ENCODE measurements around the gene ZNF180. TPM values are rescaled to one million over a fixed set of nuclear protein-coding genes. Genes with fewer than 3 reads are reported as not detected.
"Not testable (repeated sequence)": the region's sequence is repeated elsewhere in the genome, so short reads cannot be mapped to it uniquely, and the experiment has no call there.

The ZNF180 gene
- total RNA-seq = 10 to 100 TPM in 1 of 2 experiments, 1 to 10 TPM in 1; 9.7 to 11.0 TPM

DNA sequence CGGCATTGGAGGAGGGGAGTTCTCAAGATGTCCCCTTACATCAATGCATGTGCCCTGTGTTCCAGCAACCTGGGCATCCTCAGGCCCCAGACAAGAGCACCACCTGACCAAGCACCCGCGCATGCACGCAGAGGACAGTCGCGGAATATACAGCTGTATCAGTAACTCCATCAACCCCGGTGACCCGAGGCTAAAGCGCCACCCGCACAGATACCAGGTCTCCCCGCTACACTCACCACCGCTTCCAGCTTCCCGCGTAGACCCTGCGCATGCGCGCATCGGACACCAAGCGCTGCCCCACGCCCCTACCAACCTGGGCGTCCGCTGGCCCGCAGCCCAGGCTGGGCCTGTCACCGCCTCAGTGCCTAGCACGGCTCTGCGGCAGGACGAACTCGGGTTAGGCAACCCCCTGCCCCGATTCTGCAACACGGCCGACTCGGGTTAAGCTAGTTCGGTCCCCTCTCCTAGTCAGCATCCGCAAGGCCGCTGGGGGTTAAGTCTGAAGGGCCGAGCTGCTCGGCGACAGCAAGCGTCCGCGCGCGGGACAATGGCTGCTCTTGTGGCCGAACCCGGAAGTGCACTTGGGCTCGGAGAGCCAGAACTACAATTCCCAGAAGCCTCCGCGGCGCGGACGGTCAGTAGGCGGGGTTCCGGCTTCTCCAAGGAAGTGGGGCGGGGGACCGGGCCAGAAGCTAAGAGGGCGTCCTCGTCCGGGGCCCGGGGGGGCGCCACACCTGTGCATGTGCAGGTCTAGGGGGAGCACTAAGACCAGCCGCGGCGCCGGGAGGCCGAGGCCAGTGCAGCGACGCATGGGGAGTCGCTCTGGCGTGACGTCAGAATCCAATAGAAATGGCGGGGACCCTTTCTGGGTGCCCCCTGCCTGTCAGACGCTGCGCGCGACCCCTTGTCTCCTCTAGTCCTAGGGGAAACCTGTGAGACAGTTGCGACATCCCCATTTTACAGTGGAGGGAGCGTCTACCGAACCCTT, at the start of gene ZNF180:
Gene ZNF180, minus strand, starts transcription at position 561 of the 988 bp plus-strand sequence. CDS start 3,188 bp downstream, outside the sequence.
- peaks cover 55% of the 10 kb centered on the region for H3K36me3 Mint-ChIP-seq (ENCODE audit: low read depth)
- POLR2A ChIA-PET = interaction anchor here (1.1 to 2.4 kb wide), 10 partner anchors 9 to 587 kb away, joined by 3 to 14 read pairs (median 6); partner anchors contain the start of genes ZNF226 and ZNF235

DNA sequence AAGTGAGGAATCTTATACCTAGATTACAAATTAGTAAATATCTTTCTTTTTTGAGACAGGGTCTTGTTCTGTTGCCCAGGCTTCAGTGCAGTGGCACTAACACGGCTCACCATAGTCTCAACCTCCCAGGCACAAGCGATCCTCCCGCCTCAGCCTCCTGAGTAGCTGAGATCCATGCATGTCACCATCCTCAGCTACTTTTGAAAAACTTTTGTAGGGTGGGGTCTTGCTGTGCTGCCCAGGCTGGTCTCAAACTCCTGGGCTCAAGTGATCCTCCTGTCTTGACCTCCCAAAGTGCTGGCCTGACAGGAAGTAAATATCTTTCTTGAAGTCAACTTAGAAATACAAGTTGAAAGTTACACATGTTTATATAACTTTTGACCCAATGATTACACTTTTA, 49.2 kb upstream of the ZNF180 start:
- ChIA-PET CTCF (no interaction called here), POLR2A (no interaction called here)
- no peak overlapping the region for H3K27ac Mint-ChIP-seq
- DNase-seq = no peak
- H3K27me3 Mint-ChIP-seq = no peaks in the 10 kb centered on the region
- H3K36me3 Mint-ChIP-seq (ENCODE audit: low read depth) = no peaks in the 10 kb centered on the region
- peaks cover 29% of the 10 kb centered on the region for H3K9me3 Mint-ChIP-seq
- no peak overlapping the region for H3K4me3 Mint-ChIP-seq
- H3K4me1 Mint-ChIP-seq = no peaks in the 10 kb centered on the region

More for the DNA sequence above, at the start of gene ZNF180:
- peak; percentile 94 for DNase-seq
- Mint-ChIP-seq H3K4me3 (peak within 1 kb of the TSS; percentile 97), H3K27me3 (no peaks in the 10 kb centered on the region), H3K4me1 (peaks cover 35% of the 10 kb centered on the region), H3K9me3 (peaks cover 52% of the 10 kb centered on the region), H3K27ac (peak within 1 kb of the TSS; percentile 86)
- CTCF ChIA-PET = interaction anchor here (0.8 to 1.4 kb wide), 4 partner anchors 10 to 832 kb away, joined by 3 to 5 read pairs (median 4); no protein-coding TSS in a partner anchor

DNA sequence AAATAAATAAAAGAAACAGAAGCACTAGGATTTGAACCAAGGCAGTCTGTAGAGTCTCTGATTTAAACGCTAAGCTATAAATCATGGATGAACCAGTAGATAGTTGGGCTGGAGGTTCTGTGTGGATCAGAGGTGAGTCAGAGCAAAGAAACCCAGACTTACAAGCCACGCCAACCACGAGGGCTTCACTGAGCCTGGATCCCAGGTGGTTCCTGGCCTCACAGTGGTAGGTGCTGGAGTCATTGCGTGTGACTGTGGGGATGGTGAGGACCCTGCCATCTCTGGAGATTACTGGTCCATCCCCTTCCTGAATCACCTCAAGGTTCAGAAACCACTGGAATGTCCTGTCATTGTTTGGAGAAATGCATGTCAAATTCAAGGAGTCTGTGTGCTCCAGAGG, 48.4 kb upstream of the ZNF180 start:
- Mint-ChIP-seq H3K4me3 (no peak overlapping the region), H3K36me3 (ENCODE audit: low read depth) (no peaks in the 10 kb centered on the region), H3K9me3 (peaks cover 24% of the 10 kb centered on the region), H3K27ac (no peak overlapping the region), H3K4me1 (no peaks in the 10 kb centered on the region), H3K27me3 (no peaks in the 10 kb centered on the region)
- no peak for DNase-seq
- ChIA-PET POLR2A (no interaction called here), CTCF (no interaction called here)

DNA sequence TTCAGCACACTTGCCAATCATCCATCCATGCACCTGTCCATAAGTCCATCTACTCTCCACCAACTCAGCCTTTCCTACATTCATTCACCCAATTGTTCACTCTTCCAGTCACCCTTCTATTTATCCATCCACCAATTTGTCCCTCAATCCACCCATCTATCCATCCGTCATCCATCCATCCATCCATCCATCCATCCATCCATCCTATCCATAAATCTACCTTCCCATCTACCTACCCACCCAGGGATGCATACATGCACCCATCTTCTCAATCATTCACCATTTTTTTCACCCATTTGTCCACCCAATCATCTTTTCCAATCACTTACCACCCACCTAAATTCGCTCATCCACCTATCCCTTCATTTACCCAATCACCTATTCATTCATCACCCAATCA, 43.7 kb upstream of the ZNF180 start:
- Mint-ChIP-seq H3K27ac (no peak overlapping the region), H3K36me3 (ENCODE audit: low read depth) (no peaks in the 10 kb centered on the region), H3K4me3 (no peak overlapping the region), H3K27me3 (no peaks in the 10 kb centered on the region), H3K9me3 (peaks cover 21% of the 10 kb centered on the region), H3K4me1 (no peaks in the 10 kb centered on the region)
- POLR2A ChIA-PET = no interaction called here
- CTCF ChIA-PET = no interaction called here
- DNase-seq = no peak

DNA sequence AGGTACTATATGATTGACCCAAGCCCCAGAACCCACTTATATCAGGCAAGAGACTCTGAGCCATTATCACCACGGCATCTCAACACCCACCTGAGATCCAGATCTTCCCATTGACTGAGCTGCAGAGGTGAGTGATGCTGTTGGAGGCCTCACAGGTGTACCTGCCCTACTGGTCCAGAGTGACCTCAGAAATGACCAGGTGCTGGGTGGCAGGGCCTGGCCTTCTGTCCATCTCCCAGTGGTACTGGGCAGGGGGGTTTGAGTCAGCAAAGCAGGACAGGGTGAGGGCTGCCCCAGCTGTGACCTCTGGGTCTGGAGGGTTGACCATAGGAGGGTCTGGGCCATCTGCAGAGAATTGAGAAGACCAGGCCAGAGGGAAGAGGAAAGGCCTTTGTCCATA, 42.3 kb upstream of the ZNF180 start:
- POLR2A ChIA-PET = no interaction called here
- Mint-ChIP-seq H3K27ac (no peak overlapping the region), H3K4me1 (no peaks in the 10 kb centered on the region), H3K4me3 (no peak overlapping the region), H3K27me3 (no peaks in the 10 kb centered on the region), H3K9me3 (peaks cover 23% of the 10 kb centered on the region), H3K36me3 (ENCODE audit: low read depth) (no peaks in the 10 kb centered on the region)
- CTCF ChIA-PET = no interaction called here
- DNase-seq = no peak

DNA sequence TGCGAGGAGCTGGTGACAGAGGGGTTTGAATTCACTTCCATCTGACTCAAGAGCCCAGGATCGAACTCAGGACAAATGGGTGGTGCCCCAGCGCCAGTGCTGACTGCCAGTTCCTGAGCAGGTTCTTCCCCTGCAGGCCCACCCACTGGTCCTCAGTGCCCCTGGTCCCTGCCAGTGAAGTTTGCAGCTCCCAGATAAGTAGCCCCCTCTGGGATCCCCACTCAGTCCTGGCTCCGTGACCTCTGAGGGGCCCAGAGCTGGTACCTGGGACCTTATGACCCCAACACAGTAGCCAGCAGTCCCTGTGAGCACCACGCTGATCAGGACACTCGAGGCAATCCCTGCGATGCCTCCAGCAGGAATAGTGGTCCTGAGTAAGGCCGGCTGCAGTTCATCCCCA, 40.4 kb upstream of the ZNF180 start:
- no peaks in the 10 kb centered on the region for H3K27me3 Mint-ChIP-seq
- H3K4me3 Mint-ChIP-seq = no peak overlapping the region
- peaks cover 25% of the 10 kb centered on the region for H3K9me3 Mint-ChIP-seq
- DNase-seq = no peak
- H3K4me1 Mint-ChIP-seq = no peaks in the 10 kb centered on the region
- H3K36me3 Mint-ChIP-seq (ENCODE audit: low read depth) = no peaks in the 10 kb centered on the region
- ChIA-PET CTCF (no interaction called here), POLR2A (no interaction called here)
- no peak overlapping the region for H3K27ac Mint-ChIP-seq

DNA sequence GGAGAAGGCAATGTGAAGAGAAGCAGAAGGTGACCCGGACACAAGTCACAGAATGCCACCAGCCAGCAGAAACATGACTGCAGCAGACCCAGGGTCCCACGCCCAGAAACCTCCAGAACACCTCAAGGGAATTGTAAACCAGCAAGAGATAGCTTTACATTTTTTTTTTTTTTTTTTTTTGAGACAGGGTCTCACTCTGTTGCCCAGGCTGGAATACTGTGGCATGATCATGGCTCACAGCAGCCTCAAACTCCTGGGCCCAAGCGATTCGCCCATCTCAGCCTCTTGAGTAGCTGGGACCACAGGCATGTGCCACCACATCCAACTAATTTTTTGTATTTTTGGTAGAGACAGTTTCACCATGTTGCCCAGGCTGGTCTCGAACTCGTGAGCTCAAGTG, 39.7 kb upstream of the ZNF180 start:
- POLR2A ChIA-PET = no interaction called here
- no peak overlapping the region for H3K27ac Mint-ChIP-seq
- CTCF ChIA-PET = no interaction called here
- no peak for DNase-seq
- H3K36me3 Mint-ChIP-seq (ENCODE audit: low read depth) = no peaks in the 10 kb centered on the region
- no peaks in the 10 kb centered on the region for H3K27me3 Mint-ChIP-seq
- H3K4me3 Mint-ChIP-seq = no peak overlapping the region
- H3K4me1 Mint-ChIP-seq = no peaks in the 10 kb centered on the region
- peaks cover 28% of the 10 kb centered on the region for H3K9me3 Mint-ChIP-seq

DNA sequence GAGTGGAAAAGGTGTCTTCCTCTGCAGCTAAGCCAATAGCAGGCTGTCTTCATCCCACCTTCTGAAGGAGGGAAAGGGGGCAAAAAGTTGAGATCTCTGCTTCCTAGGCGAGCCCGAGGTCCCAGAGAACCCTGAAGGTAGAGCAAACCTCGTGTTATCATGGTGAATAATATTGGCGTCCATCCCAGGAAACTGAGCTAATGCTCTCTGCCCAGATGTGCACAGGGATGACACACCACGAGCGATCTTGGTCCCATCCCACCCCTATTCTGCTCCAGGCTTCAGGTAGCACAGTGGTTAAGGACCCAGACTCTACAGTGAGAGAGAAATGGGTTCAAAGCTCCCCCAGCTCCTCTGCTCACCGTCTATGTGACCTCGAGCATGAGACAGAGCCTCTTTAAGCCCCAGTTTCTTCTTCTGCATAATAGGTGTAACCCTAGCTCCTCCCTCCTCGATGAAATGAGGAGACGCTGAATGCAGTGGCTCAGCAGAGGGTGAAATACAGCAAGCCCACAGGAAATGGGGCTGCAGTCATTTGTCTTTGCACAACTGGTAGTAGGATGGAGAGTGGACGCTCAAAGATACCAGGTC, 39.0 kb upstream of the ZNF180 start:
- DNase-seq = no peak
- POLR2A ChIA-PET = no interaction called here
- CTCF ChIA-PET = no interaction called here
- Mint-ChIP-seq H3K36me3 (ENCODE audit: low read depth) (no peaks in the 10 kb centered on the region), H3K27ac (no peak overlapping the region), H3K27me3 (no peaks in the 10 kb centered on the region), H3K4me1 (no peaks in the 10 kb centered on the region), H3K9me3 (peaks cover 28% of the 10 kb centered on the region), H3K4me3 (no peak overlapping the region)

DNA sequence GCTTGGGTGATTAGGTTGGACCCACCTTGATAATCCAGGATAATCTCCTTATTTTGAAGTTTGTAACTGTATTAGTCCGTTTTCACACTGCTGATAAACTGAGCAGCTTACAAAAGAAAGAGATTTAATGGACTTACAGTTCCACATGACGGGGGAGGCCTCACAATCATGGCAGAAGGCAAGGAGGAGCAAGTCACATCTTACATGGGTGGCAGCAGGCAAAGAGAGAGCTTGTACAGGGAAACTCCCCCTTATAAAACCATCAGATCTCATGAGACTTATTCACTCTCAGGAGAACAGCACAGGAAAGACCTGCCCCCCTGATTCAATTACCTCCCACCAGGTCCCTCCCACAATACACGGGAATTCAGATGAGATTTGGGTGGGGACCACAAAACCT, 35.0 kb upstream of the ZNF180 start:
- peaks cover 29% of the 10 kb centered on the region for H3K9me3 Mint-ChIP-seq
- CTCF ChIA-PET; H3K27ac Mint-ChIP-seq; H3K36me3 Mint-ChIP-seq (ENCODE audit: low read depth); POLR2A ChIA-PET; H3K4me3 Mint-ChIP-seq; H3K27me3 Mint-ChIP-seq; H3K4me1 Mint-ChIP-seq; DNase-seq: not testable (repeated sequence)

DNA sequence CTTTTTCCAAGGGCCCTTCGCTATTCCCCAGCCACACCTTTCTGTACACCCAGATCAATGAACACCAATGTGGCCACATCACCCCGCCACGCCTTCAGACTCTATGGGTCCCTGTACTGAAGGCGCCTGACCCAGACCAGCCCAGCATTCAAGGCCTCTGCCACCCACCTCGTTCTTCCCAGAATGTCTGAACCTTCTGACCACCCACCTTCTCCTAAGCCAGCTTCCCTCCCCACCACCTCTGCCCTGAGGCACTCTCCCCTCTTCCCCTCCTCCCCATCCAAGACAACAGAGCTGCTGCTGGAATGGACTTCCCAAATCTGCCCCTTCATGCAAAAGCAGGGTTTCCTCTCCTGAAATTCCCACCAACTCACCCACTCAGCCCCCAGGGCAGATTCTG, 32.5 kb upstream of the ZNF180 start:
- Mint-ChIP-seq H3K27ac (no peak overlapping the region), H3K36me3 (ENCODE audit: low read depth) (peaks cover 3% of the 10 kb centered on the region), H3K9me3 (peaks cover 29% of the 10 kb centered on the region), H3K4me1 (no peaks in the 10 kb centered on the region), H3K4me3 (no peak overlapping the region), H3K27me3 (no peaks in the 10 kb centered on the region)
- CTCF ChIA-PET = no interaction called here
- no peak for DNase-seq
- POLR2A ChIA-PET = no interaction called here

DNA sequence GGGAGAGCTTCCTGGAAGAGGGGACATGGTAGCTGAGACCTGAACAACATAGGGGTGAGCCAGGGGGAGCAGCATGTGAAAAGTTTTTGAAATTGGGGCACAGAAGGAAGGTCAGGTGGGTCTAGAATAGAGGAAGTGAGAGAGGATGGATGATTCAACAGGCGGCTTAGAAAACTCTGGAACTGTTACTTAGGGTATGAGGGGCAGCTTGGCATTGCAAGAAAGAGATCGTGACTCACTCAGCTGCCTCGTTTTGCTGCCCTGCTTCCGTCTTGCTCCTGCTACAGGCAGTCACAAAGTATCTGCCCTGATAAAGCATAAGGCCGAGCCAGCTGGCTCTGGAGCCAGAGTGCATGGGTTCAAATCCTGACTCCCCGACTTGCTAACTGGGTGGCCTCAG, 30.5 kb upstream of the ZNF180 start:
- Mint-ChIP-seq H3K4me3 (no peak overlapping the region), H3K36me3 (ENCODE audit: low read depth) (peaks cover 3% of the 10 kb centered on the region), H3K27me3 (no peaks in the 10 kb centered on the region), H3K27ac (no peak overlapping the region), H3K9me3 (peaks cover 28% of the 10 kb centered on the region), H3K4me1 (no peaks in the 10 kb centered on the region)
- DNase-seq = no peak
- ChIA-PET CTCF (no interaction called here), POLR2A (no interaction called here)

DNA sequence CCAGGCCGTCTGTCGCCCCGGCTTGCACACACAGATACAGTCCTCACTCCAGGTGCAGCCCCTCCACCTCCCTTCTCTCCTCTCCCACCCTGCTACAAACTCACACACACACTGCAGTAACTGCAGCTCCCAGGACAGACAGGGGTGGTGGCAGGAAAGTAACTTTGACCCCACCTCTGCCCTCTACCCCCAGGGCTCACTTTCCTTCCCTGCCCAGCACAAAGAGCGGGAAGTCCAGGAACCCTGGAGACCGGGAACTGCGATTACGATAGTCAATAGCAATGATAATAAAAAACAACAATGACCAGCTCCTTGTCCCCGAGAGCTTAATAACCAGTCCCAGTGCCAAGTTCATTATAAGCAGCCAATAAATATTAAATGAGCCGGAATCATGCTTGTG, 29.2 kb upstream of the ZNF180 start, which contains the start of gene CEACAM20:
Gene CEACAM20, minus strand, starts transcription at position 140 of the 400 bp plus-strand sequence. CDS start 166 bp downstream, outside the sequence.
- H3K4me1 Mint-ChIP-seq = no peaks in the 10 kb centered on the region
- H3K27ac Mint-ChIP-seq = no peak within 1 kb of the TSS
- H3K4me3 Mint-ChIP-seq = no peak within 1 kb of the TSS
- DNase-seq = no peak
- H3K27me3 Mint-ChIP-seq = no peaks in the 10 kb centered on the region
- POLR2A ChIA-PET = no interaction called here
- CTCF ChIA-PET = no interaction called here
- peaks cover 3% of the 10 kb centered on the region for H3K36me3 Mint-ChIP-seq (ENCODE audit: low read depth)
- H3K9me3 Mint-ChIP-seq = peaks cover 23% of the 10 kb centered on the region

DNA sequence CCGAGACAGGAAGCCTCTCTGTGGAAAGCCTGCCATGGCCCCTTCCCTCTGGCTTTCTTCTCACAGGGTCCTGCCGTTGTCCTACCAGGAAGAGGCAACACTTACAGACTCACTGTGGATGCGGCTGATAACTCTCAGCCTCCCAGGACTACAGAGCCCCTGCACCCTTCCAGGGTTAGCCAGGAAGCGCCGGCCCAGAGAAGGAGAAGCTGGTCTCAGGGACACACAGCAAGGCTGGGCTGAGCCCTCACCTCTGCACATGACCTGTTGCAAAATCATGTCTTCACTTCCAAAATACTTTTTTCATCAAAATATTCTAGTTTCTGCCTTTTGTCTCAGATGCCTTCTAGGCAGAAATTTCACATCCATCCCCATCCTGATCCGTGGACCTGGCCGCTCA, 27.2 kb upstream of the ZNF180 start:
- Mint-ChIP-seq H3K4me1 (no peaks in the 10 kb centered on the region), H3K9me3 (peaks cover 29% of the 10 kb centered on the region), H3K27ac (no peak overlapping the region), H3K4me3 (no peak overlapping the region), H3K36me3 (ENCODE audit: low read depth) (no peaks in the 10 kb centered on the region), H3K27me3 (no peaks in the 10 kb centered on the region)
- POLR2A ChIA-PET = no interaction called here
- no peak for DNase-seq
- CTCF ChIA-PET = no interaction called here
